Measurements from ENCODE around the gene PARP8.

PARP8 gene

DNA sequence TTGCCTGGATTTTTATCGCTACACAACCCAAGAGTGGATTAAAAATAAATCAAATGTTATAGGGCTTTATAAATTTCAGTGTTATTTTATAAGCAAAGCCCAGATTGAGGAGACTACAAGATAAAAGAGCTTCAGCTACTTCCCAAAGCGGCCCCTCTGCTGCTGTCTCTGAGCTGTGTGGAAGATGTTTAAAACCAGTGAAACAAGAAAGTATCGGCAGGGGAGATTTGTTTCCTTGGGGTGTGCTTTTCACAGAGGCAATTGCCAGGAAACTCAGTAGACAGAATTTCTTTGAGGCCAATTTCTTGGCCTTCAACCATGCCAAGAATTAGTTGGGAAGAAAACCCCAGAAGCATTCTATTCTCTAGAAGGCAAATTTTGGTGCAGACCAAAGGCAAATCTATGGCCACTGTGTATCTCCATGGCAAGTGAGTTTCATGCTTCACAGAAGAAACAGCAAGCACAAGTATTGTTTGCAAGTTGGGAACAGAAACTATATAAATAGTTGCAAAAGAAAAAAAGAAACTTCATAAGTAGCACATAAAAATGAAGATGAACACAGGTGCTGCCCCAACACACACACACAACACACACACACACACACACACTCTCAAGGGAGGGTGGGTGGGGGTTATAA, 197.2 kb downstream of the PARP8 start:
- H3K4me3 ChIP-seq (ENCODE audit: low read depth, low read length), result no peak overlapping the region
- no peak for TF ChIP-seq CTCF (IDR thresholded peaks at IDR 0.05; ENCODE audit: low read depth, low read length)

DNA sequence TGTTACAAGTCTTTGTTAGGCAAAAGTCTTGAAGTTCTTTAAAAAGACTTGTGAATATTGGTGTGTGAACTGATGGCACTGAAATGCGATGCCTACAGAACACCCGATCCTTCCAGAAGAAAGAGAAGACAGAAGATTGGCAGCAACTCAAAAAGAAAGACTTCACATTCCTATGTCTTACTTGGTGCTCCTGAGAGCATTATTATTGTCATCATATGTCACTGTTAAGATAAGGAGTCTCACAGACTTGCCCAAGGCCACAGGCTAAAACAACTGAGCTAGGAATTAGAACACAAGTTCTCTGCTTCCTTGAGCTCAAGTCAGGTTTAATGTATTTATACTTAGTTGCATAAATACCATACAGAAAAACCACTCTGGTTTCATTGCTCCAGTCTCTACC, 198.0 kb downstream of the PARP8 start:
- TF ChIP-seq CTCF (IDR thresholded peaks at IDR 0.05; ENCODE audit: low read depth, low read length), result no peak

DNA sequence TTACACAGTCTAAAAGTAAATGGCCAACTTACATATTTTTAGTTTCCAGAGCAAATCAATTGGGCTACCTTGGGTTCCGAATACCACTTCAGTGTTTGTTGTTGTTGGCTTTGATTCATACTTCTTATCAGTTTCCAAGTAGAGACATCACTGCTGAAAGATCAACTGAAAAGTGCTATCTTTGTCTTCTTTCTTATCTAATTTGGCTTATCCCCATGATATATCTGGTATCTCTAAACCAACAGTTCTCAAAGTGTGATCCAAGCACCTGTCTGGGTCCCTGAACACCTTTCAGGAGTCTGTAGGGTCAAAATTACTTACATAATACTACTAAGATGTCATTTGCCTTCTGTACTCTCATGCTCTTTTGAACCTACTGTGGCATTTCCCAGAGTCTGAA, 200.0 kb downstream of the PARP8 start:
- H3K4me3 ChIP-seq (ENCODE audit: low read depth, low read length), result no peak overlapping the region
- no peak for TF ChIP-seq CTCF (IDR thresholded peaks at IDR 0.05; ENCODE audit: low read depth, low read length)

More for the DNA sequence above, 198.0 kb downstream of the PARP8 start:
- no peak overlapping the region for H3K4me3 ChIP-seq (ENCODE audit: low read depth, low read length)

GRCh38 chr5:50867140-50867539, 200.7 kb downstream of the PARP8 start:
- H3K4me3 ChIP-seq (ENCODE audit: low read depth, low read length), result no peak overlapping the region
- no peak for TF ChIP-seq CTCF (IDR thresholded peaks at IDR 0.05; ENCODE audit: low read depth, low read length)

DNA sequence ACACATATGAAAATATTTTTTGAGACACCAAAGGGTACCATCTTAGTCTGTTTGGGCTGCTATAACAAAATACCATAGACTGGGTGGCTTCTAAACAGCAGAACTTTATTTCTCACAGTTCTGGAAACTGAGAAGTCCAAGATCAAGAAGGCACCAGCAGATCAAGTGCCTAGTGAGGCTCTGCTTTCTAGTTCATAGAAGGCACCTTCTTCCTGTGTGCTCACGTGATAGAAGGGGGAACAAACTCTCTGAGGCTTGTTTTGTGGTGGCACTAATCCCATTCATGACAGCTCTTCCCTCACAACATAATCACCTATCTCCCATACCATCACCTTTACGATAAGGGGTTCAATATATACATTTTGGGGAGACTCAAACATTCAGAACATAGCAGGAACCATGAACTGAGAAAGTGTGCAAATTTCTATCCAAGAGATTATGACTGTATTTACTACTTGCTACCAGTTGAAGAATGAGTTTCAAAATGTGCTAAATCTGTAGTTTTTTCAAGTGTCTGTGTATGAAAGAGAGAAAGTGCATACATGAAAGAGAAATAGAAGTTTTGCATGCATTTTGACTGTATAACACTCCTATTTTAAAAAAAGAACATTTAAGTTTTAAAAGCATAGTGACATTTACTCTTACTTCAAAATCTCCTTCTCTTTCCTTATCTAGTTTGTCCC, 207.3 kb downstream of the PARP8 start:
- no peak overlapping the region for H3K4me3 ChIP-seq (ENCODE audit: low read depth, low read length)
- no peak for TF ChIP-seq CTCF (IDR thresholded peaks at IDR 0.05; ENCODE audit: low read depth, low read length)

GRCh38 chr5:50874306-50875001, 208.0 kb downstream of the PARP8 start:
- no peak for TF ChIP-seq CTCF (IDR thresholded peaks at IDR 0.05; ENCODE audit: low read depth, low read length)
- H3K4me3 ChIP-seq (ENCODE audit: low read depth, low read length), result no peak overlapping the region

DNA sequence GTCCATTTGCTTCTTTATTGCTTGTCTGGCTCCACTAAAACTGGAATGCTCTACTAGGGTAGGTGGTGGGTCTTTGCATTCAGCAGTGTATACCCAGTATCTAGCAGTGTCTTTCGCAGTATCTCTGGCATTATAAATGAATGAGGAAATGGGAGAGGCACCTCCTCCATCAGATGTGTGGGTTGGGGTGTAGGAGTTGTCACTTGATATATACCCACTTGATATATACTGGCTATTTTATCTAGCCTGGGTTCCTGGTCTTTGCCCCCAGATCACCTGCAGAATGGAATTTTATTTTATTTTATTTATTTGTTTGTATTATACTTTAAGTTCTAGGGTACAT, 208.5 kb downstream of the PARP8 start:
- no peak overlapping the region for H3K4me3 ChIP-seq (ENCODE audit: low read depth, low read length)

More for the DNA sequence above, 208.5 kb downstream of the PARP8 start:
- no peak for TF ChIP-seq CTCF (IDR thresholded peaks at IDR 0.05; ENCODE audit: low read depth, low read length)
